ENCODE measurements around the gene EEF1A2.

The EEF1A2 gene

DNA sequence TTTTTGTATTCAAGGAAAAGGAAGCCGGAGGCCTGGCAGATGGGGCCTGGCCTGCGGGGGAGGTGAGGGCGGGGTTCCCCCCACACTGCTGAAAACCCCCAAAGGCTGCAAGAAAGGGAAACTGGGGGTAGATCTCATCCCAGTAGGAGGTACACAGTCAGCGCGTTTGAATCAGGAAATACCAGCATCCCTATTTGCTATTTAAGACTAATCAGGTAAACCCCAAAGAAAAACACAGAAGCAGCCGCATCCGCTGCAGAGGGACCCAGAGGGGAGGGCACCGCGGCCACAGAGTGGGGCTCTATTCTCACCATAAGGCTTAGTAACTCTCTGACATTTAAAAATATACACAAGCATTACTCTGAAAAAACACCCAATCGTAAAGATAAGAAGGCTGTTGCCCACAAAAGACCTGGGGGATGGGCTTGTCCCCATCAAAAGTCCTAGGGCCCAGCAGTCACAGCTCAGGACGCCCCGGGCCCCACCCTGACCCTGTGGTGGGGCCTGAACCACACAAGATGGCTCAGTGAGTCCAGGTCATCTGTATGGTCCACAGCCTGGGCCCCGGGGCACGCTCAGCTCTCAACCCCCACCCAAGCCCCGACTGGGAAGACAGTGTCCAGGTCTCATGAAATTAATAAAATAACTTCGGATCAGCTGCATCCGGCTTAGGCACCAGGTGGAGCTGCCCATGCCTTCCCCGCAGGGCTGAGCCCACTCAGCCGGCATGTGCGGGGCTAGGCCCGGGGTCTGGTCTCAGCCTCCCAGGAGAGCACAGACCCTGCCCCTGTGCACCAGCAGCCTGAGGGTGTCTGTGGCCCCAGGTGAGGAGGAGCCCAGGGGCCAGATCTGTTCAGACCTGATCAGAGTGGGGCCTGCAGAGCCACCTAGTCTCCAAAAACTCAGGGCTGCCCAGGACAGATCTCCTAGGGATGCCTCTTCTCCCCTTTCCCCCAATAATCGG is 57.5 kb downstream of the EEF1A2 start:
- H3K4me3 ChIP-seq (ENCODE audit: low read length), result no peak overlapping the region
- TF ChIP-seq, protein P1, sequence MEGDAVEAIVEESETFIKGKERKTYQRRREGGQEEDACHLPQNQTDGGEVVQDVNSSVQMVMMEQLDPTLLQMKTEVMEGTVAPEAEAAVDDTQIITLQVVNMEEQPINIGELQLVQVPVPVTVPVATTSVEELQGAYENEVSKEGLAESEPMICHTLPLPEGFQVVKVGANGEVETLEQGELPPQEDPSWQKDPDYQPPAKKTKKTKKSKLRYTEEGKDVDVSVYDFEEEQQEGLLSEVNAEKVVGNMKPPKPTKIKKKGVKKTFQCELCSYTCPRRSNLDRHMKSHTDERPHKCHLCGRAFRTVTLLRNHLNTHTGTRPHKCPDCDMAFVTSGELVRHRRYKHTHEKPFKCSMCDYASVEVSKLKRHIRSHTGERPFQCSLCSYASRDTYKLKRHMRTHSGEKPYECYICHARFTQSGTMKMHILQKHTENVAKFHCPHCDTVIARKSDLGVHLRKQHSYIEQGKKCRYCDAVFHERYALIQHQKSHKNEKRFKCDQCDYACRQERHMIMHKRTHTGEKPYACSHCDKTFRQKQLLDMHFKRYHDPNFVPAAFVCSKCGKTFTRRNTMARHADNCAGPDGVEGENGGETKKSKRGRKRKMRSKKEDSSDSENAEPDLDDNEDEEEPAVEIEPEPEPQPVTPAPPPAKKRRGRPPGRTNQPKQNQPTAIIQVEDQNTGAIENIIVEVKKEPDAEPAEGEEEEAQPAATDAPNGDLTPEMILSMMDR (conservative IDR thresholded peaks at IDR 0.05; ENCODE audit: low read length), result no peak
- DNase-seq (ENCODE audit: low read depth), result no peak

DNA sequence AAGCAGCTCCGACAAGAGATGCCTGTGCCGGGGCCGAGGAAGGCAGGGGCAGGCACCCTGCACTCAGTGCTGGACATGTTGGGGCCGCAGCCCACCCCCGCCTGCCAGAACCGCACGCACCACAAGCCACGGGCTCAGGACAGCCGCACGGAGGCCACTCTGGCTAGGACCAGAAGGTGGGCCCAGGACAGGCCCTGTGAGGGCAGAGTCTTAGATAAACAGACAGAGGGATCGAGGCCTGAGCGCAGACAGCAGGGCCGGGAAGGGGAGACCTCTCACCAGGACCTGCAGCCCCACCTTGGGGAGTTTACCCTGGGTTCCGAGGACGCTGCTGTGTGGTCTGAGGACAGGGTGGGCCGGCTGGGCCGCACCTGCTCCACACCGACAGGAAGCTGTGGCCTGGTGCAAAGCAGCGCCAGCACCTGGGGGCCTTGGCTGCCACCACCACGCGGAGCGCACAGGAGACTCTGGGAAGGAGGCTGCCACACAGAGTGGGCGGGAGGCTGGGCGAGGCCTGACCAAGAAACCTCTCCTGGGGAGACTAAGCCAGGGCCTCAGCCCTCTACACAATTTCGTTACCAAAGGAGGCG is 58.4 kb downstream of the EEF1A2 start:
- TF ChIP-seq, protein P1 (conservative IDR thresholded peaks at IDR 0.05; ENCODE audit: low read length), result no peak
- no peak for DNase-seq (ENCODE audit: low read depth)
- H3K4me3 ChIP-seq (ENCODE audit: low read length), result no peak overlapping the region

DNA sequence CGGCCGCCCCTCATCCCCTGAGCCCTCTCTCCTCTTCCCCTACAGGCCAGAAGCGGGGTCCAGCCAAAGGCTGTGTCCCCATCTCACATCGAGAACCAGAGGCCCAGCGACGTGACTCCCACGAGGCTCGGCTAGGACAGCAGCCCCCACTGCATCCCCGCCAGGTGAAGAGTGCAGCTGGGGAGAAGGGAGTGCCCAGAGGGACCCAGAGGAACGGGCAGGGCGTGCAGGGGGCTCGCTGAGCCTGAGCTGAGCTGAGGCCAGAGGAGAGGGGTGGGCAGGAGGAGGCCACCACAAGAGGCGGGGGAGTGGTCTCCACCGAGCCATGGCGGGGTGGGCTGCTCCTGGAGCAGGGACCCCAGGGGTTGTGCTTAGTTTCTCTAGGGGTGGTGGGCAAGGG is 59.0 kb downstream of the EEF1A2 start:
- H3K4me3 ChIP-seq (ENCODE audit: low read length), result no peak overlapping the region
- DNase-seq (ENCODE audit: low read depth), result no peak
- TF ChIP-seq, protein P1 (conservative IDR thresholded peaks at IDR 0.05; ENCODE audit: low read length), result no peak

DNA sequence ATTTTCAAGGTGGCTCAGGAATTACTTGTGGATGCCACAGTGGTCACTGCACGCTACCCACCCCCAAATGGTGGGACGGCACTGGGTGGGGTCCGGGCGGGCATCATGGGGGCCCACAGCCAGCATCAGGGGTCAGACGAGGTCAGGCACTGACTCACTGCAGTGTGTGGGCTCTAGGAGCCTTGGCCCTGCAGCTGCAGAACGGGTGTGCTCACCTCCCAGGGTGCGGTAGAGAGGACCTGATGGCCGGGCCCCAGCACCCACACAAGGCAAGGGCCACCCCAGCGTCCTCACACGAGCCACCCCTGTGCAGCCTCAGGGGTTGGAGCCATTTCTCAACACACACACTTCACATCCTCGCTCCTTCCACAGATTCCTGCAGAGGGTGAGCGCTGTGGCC is 60.8 kb downstream of the EEF1A2 start:
- no peak for DNase-seq (ENCODE audit: low read depth)
- no peak overlapping the region for H3K4me3 ChIP-seq (ENCODE audit: low read length)
- TF ChIP-seq, protein P1 (conservative IDR thresholded peaks at IDR 0.05; ENCODE audit: low read length), result no peak
